GM19025 (cell line): ENCODE measurements around the gene ETFB.

Experiments
- ATAC-seq: cut with Tn5 transposase; IDR thresholded peaks from one replicate; pipeline ENCODE4 v1.9.1; 2021; ENCODE audit warnings: mild to moderate bottlenecking, low read depth, moderate library complexity; ENCODE audit not compliant: unreplicated experiment

The ETFB gene

DNA sequence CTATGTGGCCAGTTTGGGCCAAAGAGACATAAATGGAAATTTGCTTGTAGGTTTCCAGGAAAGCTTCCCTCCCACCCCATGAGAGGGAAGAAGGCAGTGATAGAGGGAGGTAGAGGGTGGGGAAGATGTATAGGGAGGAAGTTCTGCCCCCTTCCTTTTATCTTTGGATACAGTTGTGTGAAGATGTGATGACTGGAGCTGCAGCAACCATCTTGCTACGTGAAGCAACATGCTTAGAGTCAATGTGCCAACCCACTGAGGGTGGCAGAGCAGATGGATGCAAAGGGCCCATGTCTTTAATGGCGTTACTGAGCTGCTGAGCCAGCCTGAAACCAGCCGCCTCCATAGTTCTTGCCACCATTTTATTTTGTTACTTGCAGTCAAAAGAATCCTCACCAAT, 35.0 kb downstream of the ETFB start:
- no peak for ATAC-seq

GRCh38 chr19:51330366-51330765, 35.8 kb downstream of the ETFB start:
- ATAC-seq: no peak

DNA sequence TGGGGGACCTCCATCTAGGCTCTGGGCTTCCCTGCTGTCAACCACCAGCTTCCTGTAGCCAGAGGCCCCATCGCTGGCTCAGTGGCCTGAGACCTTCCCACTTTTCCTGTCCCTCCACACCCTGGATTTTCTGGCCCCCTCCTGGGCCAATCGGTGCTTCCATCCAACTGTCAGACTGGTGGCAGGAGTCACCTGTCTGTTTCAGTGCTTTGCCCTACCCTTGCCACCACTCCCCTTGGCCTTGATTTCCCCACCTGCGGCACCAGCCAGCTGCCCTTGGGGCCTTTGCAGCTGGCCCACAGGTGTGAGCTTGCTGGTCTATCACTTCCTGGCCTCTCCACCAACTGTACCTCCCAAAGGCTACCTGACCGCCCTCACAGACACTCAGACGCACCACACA, 36.8 kb downstream of the ETFB start:
- ATAC-seq: no peak

DNA sequence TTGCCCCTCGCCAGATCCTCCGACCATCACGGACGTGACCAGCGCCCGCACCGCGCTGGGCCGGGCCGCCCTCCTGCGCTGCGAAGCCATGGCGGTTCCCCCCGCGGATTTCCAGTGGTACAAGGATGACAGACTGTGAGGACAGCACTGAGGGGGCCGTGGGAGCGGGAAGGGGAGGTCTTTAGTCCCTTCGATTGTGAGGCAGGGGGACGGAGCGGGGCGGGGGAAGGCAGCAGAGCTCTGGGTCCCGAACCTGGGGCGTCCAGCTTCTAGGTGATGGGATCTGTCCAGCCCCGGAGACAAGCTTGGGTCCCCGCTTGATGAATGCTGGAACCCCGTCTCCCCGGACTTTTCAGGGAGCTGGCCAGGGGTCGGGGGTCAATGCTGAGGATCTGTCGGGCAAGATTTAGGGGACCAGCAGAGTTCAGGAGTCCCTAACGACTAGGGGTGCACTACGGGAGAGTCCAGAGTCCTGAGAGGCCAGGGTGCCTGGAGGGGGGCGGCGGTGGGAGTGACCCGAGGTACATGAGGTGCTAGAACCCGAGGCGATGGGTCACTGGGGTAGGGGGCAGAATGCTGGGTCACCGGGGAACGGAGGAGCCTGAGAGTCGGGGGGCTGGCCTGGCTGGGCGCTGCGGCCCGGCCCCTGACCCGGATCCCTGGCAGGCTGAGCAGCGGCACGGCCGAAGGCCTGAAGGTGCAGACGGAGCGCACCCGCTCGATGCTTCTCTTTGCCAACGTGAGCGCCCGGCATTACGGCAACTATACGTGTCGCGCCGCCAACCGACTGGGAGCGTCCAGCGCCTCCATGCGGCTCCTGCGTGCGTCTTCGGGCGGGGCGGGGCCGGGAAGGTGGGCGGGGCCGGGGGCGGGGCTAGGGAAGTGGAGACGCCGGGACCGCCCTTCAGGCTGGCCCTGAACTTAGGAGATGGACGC, 38.9 kb downstream of the ETFB start:
- no peak for ATAC-seq

DNA sequence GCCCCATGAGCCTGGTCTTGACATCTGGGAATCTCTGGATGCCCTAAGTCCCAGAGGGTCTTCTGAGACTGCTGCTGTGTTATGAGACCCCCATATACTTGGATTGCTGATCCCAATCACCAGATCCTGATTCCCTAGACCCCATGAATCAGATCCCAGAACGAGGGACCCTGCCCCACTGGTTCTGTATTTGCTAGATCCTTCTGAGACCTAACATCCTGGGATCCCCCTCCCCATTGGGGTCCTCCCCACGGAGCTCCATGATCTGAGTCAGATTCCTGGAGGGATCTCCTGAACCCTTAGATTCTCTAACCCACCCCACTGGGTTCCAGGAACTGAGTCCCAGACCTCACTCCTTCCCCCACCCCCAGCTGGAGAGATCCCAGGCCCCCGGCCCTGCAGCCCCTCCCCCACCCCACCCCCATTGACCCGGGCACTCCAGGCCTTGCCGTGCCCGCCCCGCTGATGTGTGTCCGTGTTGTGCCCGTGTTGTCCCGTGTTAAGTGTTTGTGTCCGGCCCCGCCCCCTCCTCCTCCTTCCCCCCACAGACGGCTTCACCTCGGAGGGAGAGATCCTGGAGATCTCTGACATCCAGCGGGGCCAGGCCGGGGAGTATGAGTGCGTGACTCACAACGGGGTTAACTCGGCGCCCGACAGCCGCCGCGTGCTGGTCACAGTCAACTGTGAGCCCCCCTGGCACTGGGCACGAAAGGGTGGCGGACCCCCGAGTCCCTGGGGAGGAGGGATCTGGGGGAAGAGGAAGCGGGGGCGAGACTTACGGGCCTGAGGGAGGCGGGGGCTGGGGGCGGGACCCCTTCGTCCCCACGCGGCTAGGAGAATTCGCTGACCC, 39.7 kb downstream of the ETFB start:
- no peak for ATAC-seq

DNA sequence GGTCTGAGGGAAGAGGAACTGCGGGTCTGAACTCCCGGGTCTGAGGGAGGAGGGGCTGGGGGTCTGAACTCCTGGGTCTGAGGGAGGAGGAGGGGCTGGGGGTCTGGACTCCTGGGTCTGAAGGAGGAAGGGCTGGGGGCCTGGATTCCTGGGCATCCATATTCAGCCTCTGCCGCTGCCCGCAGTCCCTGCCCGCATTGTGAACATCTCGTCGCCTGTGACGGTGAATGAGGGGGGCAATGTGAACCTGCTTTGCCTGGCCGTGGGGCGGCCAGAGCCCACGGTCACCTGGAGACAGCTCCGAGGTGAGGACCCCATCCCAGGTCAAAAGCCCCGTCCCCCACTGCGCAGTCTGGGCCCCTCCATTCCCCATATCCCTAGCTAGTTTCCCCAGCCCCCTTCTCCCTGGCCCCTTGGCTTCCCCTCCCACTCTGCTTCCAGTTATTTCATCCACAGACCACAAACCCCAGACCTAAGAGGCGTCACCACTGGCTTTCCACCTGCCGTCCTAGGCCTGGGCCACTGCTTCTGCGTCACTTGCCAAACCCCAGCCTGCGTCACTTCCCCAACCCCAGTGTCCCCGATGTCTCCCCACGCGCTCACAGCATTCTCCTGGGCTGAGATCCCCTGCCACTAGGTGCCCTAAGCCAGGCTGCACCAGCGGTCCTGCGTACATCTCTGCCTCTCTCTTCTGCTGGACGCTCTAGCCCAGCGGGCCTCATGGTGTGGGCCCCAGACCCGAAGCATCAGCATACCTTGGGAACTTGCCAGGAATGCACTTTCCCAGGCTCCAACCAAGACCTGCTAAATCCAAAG, 40.8 kb downstream of the ETFB start:
- ATAC-seq: no peak

DNA sequence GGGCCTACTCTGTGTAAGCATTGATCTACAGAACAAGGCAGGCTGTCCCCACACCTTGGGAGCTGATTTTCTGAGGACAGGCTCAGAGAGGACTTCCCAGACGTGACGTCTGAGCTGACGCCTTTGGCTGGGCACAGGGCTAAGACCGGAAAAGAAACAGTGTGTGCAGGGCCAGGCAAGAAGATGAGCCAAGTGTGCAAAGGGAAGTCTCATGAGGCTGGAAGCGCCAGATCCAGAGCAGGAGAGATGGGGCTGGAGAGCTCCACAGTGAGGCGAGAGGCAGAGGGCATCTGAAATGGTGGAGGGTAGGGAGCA, 42.1 kb downstream of the ETFB start:
- ATAC-seq: no peak

GRCh38 chr19:51323481-51324166, 42.6 kb downstream of the ETFB start:
- no peak for ATAC-seq

DNA sequence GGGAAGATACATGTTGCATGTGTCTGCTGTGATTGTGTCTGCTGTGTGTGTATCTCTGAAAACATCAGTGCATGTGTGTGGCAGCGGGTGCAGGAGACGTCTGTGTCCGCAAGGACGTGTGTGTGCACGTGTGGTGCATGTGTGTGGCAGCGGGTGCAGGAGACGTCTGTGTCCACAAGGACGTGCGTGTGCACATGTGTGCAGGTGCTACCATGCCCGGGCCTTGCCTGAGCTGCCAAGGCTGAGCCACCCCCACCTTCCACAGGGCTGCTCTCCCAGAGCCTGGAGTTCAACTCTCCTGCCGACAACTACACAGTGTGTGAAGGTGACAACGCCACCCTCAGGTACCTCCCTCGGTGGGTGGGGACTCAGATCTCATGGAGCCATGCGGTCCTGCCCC, 44.4 kb downstream of the ETFB start:
- no peak for ATAC-seq

DNA sequence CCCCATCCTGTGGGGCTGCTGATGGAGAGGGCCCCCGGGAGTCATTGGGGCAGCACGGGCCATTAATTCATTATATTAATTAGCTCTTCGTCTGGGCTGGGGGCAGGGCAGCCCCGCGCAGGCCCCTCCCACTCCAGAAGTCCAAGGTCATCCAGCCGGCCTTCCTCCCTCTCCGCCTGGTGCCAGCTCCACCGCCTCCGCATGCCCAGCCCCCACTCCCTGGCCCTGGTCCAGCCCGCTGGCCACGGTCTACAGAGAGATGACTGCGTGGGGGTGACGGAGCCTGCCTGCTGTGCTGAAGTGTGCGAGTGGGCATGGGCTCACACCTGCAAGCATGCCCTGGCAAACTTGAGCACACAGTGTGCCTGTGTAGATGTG, 45.9 kb downstream of the ETFB start:
- no peak for ATAC-seq

GRCh38 chr19:51319649-51320279, 46.4 kb downstream of the ETFB start:
- no peak for ATAC-seq

- ATAC-seq: no peak
These were observed 47.2 kb downstream of the ETFB start for GRCh38 chr19:51318687-51319648.

GRCh38 chr19:51317968-51318367, 48.2 kb downstream of the ETFB start:
- ATAC-seq: no peak

GRCh38 chr19:51317376-51317775, 48.8 kb downstream of the ETFB start:
- ATAC-seq: no peak

- ATAC-seq: no peak
These were observed 49.5 kb downstream of the ETFB start for GRCh38 chr19:51316688-51317087.

GRCh38 chr19:51311351-51312257, 54.6 kb downstream of the ETFB start, which contains the start of gene IGLON5:
IGLON5 (plus strand) TSS chr19:51311644; CDS start chr19:51311848, 204 bp downstream.
- ATAC-seq: no peak

DNA sequence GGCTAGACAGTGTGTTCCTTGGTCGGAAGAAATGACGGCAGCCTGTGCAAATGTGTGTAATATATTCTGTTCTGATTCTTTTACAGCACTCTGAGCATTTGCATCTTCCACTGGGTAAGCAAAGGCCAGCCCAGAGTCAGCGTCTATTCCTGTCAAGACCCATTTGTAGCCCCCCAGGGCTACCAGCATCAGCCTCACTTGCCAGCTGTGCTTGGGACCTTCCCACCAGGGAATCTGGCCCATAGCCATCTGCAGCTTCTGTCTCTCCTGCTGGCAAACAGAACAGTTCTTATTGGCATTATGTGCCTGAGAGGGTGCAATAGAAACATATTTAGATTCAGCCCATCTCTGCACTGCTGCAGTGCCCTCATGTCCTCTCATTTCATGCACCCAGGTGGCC, 60.7 kb downstream of the ETFB start:
- no peak for ATAC-seq

GRCh38 chr19:51301266-51301665, 64.9 kb downstream of the ETFB start:
- ATAC-seq: no peak
